Caco-2 (cell line): Measurements from ENCODE around the gene DIO3. TPM values are rescaled to one million over a fixed set of nuclear protein-coding genes. Genes with fewer than 3 reads are reported as not detected.

Experiments
- BruUV-seq: library from RNA; stranded (reverse); fragments of 400-500 nt; replicated peaks from 2 replicates; lab custom pipeline; 2021; lab: Mats Ljungman, UMichigan
- CTCF ChIA-PET: fragments of 300-600 bp; sonication (Branson Sonifier 250); formaldehyde crosslinking; loops from one replicate; lab custom pipeline; 2022; ENCODE audit warnings: antibody characterized with exemption; lab: Charles Lee
- POLR2A ChIA-PET: fragments of 300-600 bp; sonication (Branson Sonifier 250); formaldehyde crosslinking; loops from one replicate; lab custom pipeline; 2022; ENCODE audit warnings: antibody characterized with exemption; lab: Charles Lee
- DNase-seq, 2 experiments: peaks; one replicate each; pipeline versions ENCODE4 v3.0.0 to v3.0.0-alpha.2; 2020 to 2022
- H3K27me3 ChIP-seq: replicated peaks from 2 replicates; pipeline ENCODE4 v1.6.0; 2011; ENCODE audit warnings: low read length; ENCODE audit not compliant: control insufficient read depth, insufficient read depth
- H3K36me3 ChIP-seq: 2 replicates; pipeline ENCODE4 v1.5.1; 2011; ENCODE audit warnings: low read length; ENCODE audit not compliant: control insufficient read depth, insufficient read depth
- H3K4me1 ChIP-seq: fragments of 250-450 bp; sonication (Bioruptor Pico); 2 replicates; pipeline ENCODE4 v1.5.1; 2020; ENCODE audit warnings: mild to moderate bottlenecking
- H3K4me3 ChIP-seq: 2 replicates; pipeline ENCODE4 v1.5.1; 2011; ENCODE audit warnings: low read depth, mild to moderate bottlenecking, control low read depth, low read length
- H3K9me3 ChIP-seq: fragments of 250-450 bp; sonication (Bioruptor Pico); 2 replicates; pipeline ENCODE4 v1.5.1; 2020; ENCODE audit warnings: mild to moderate bottlenecking, moderate library complexity
- H3K27ac Mint-ChIP-seq: one replicate; pipeline ENCODE4 v1.8.0; 2022; ENCODE audit warnings: mixed read lengths; ENCODE audit not compliant: unreplicated experiment
- H3K27me3 Mint-ChIP-seq: one replicate; pipeline ENCODE4 v1.8.0; 2022; ENCODE audit warnings: mixed read lengths; ENCODE audit not compliant: insufficient read depth, unreplicated experiment
- H3K36me3 Mint-ChIP-seq: one replicate; pipeline ENCODE4 v1.8.0; 2022; ENCODE audit warnings: mild to moderate bottlenecking, mixed read lengths; ENCODE audit not compliant: insufficient read depth, unreplicated experiment
- H3K4me1 Mint-ChIP-seq: one replicate; pipeline ENCODE4 v1.8.0; 2022; ENCODE audit warnings: low read depth, mixed read lengths; ENCODE audit not compliant: unreplicated experiment
- H3K4me3 Mint-ChIP-seq: one replicate; pipeline ENCODE4 v1.8.0; 2022; ENCODE audit warnings: mild to moderate bottlenecking, moderate library complexity, mixed read lengths; ENCODE audit not compliant: unreplicated experiment
- H3K9me3 Mint-ChIP-seq: one replicate; pipeline ENCODE4 v1.8.0; 2022; ENCODE audit warnings: mixed read lengths; ENCODE audit not compliant: unreplicated experiment
- intact Hi-C: fragments of 100-400 bp; cut with micrococcal nuclease; formaldehyde crosslinking; loops from one replicate; pipeline ENCODE4 v1.10.0; 2022; ENCODE audit not compliant: unreplicated experiment
- total RNA-seq: library from RNA; stranded (reverse); gene quantifications from 2 replicates; pipeline ENCODE4 v1.2.3, GENCODE V29; 2022
- TF ChIP-seq, protein P1 (sequence below), 2 experiments: fragments of 200-600 bp in 1 of 2; IDR thresholded peaks; 1 replicate in 1 of 2; 2 replicates in 1 of 2; pipeline versions ENCODE4 v1.5.1 to v1.8.0; 2011 to 2022; ENCODE audit warnings: antibody characterized with exemption in 1 of 2, control low read depth in 1 of 2, inconsistent platforms in 1 of 2, low read depth in 1 of 2, low read length in 1 of 2, mild to moderate bottlenecking in 1 of 2, moderate library complexity in 1 of 2; ENCODE audit not compliant: insufficient read depth in 1 of 2, severe bottlenecking in 1 of 2, unreplicated experiment in 1 of 2

Gene DIO3
- total RNA-seq, 1 experiment from 2014 or later: 0.41 TPM

DNA sequence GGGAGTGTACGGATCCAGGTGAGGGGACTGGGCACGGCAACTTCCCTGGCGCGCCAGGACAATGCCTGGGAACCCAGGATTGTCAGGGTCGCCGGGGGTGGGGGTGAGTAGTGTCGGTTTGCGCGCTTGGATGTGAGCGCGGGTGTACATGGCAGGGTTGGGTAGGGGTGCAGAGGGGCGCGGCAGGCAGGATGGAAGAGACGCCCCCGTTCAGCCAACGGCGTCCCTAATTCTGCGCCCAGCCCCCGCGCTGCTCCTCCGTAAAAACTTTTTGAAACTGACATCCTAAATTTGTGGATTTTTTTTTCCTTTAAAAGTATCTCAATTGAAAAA, 3.1 kb downstream of the DIO3 start:
- H3K4me1 Mint-ChIP-seq: no peaks in the 10 kb centered on the region
- H3K27me3 Mint-ChIP-seq: peaks cover 26% of the 10 kb centered on the region
- H3K9me3 Mint-ChIP-seq: no peaks in the 10 kb centered on the region
- no peak overlapping the region for H3K27ac Mint-ChIP-seq
- Histone ChIP-seq H3K27me3 (peaks cover 3% of the 10 kb centered on the region; the same call in 1 of the 2 replicates), H3K4me1 (0 out of 2 replicates have a peak, but pooled peaks cover 5% of the 10 kb centered on the region), H3K4me3 (no peak overlapping the region), H3K9me3 (peaks cover 5% of the 10 kb centered on the region; the same call in 1 of the 2 replicates), H3K36me3 (no peaks in the 10 kb centered on the region; the same call in 1 of the 2 replicates)
- no TSS peak for BruUV-seq
- POLR2A ChIA-PET: no interaction called here
- TF ChIP-seq, protein P1, sequence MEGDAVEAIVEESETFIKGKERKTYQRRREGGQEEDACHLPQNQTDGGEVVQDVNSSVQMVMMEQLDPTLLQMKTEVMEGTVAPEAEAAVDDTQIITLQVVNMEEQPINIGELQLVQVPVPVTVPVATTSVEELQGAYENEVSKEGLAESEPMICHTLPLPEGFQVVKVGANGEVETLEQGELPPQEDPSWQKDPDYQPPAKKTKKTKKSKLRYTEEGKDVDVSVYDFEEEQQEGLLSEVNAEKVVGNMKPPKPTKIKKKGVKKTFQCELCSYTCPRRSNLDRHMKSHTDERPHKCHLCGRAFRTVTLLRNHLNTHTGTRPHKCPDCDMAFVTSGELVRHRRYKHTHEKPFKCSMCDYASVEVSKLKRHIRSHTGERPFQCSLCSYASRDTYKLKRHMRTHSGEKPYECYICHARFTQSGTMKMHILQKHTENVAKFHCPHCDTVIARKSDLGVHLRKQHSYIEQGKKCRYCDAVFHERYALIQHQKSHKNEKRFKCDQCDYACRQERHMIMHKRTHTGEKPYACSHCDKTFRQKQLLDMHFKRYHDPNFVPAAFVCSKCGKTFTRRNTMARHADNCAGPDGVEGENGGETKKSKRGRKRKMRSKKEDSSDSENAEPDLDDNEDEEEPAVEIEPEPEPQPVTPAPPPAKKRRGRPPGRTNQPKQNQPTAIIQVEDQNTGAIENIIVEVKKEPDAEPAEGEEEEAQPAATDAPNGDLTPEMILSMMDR (IDR thresholded peaks at IDR 0.05; ENCODE audit: insufficient read depth in 1 of 2, low read depth in 1 of 2, low read length in 1 of 2, severe bottlenecking in 1 of 2, unreplicated experiment in 1 of 2): no peak
- no peak for DNase-seq
- CTCF ChIA-PET: no interaction called here
- H3K4me3 Mint-ChIP-seq: no peak overlapping the region
- H3K36me3 Mint-ChIP-seq: no peaks in the 10 kb centered on the region
- intact Hi-C loops: no loop called here

DNA sequence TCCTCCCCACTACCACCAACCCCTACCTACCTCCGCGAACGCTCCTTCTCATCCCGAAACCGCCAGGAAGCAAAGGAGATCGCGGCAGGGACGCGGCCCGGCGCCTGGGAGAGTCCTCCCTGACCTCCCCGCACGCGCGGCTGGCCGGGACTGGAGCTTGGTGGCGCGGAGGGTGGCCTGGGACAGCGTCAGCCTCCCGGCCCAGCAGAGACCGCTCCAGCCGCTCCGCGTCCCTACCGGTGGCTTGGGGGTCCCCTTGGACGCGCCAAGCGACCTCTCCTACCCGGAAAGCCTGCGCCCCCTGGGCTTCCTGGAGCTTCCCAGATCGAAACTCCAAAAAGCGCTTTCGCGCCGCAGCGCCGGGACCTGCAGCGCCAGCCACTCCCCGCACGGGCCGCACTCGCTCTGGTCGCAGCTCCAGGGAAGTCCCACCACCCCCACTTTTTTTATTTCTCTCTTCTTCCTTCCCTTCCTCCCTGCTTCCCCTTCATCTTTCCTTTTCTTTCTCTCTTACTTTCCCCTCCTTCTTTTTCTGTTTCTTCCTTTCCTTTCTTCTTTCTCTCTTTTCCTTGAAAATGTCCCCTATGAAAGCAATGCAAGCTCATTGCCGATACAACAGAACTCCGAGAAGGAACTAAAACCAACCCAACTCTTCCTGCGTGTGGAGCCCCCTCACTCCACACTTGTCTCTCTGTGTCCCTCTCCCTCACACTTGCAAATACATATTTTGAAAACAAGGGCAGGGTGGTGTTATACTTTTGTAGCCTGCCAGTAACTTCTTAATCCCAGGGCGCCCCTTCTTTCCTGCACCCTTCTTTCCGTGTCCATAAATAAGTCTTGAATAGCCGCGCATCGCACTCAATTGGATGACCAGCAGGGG, 3.8 kb downstream of the DIO3 start:
- BruUV-seq: no TSS peak
- H3K4me3 Mint-ChIP-seq: no peak overlapping the region
- H3K9me3 ChIP-seq: peaks cover 5% of the 10 kb centered on the region; the same call in 1 of the 2 replicates
- ChIA-PET POLR2A (no interaction called here), CTCF (interaction anchor here (0.6 kb wide), 1 partner anchor 525 kb away, joined by 13 read pairs; no protein-coding TSS in a partner anchor)
- H3K4me3 ChIP-seq: no peak overlapping the region
- peaks cover 26% of the 10 kb centered on the region for H3K27me3 Mint-ChIP-seq
- no peak for DNase-seq
- H3K36me3 Mint-ChIP-seq: no peaks in the 10 kb centered on the region
- 0 out of 2 replicates have a peak, but pooled peaks cover under 1% of the 10 kb centered on the region for H3K4me1 ChIP-seq
- no peak overlapping the region for H3K27ac Mint-ChIP-seq
- TF ChIP-seq, protein P1 (IDR thresholded peaks at IDR 0.05; ENCODE audit: insufficient read depth in 1 of 2, low read depth in 1 of 2, low read length in 1 of 2, severe bottlenecking in 1 of 2, unreplicated experiment in 1 of 2): no peak
- peaks cover 2% of the 10 kb centered on the region; the same call in 1 of the 2 replicates for H3K27me3 ChIP-seq
- no peaks in the 10 kb centered on the region for H3K9me3 Mint-ChIP-seq
- H3K4me1 Mint-ChIP-seq: no peaks in the 10 kb centered on the region
- intact Hi-C loops: no loop called here
- no peaks in the 10 kb centered on the region; the same call in 1 of the 2 replicates for H3K36me3 ChIP-seq

DNA sequence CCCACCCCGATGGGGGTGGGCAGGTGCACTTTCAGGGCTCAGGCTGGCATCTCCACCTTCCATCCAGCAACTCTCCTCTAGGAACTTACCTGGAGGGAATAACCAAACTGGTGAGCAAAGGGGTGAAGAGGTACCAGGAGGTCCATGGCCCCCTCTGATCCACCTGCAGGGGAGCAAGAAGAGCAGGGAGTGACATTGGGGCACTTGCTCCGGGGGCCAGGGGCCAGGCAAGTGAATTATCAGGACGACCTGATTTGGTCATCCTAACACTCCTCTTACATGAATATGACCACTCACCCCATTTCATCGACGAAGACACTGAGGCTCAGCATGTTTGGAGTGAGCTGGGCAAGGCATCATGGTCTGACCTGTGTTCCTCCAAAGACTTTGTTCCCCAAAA, 6.0 kb downstream of the DIO3 start:
- H3K4me3 Mint-ChIP-seq: no peak overlapping the region
- H3K27me3 ChIP-seq: 0 out of 2 replicates have a peak, but pooled peaks cover 2% of the 10 kb centered on the region
- no peaks in the 10 kb centered on the region for H3K9me3 Mint-ChIP-seq
- H3K36me3 ChIP-seq: no peaks in the 10 kb centered on the region
- ChIA-PET POLR2A (no interaction called here), CTCF (no interaction called here)
- TF ChIP-seq, protein P1 (IDR thresholded peaks at IDR 0.05; ENCODE audit: insufficient read depth in 1 of 2, low read depth in 1 of 2, low read length in 1 of 2, severe bottlenecking in 1 of 2, unreplicated experiment in 1 of 2): no peak
- no peak overlapping the region for H3K27ac Mint-ChIP-seq
- H3K36me3 Mint-ChIP-seq: no peaks in the 10 kb centered on the region
- H3K4me3 ChIP-seq: no peak overlapping the region
- H3K4me1 Mint-ChIP-seq: no peaks in the 10 kb centered on the region
- H3K9me3 ChIP-seq: no peaks in the 10 kb centered on the region
- intact Hi-C loops: no loop called here
- no peaks in the 10 kb centered on the region for H3K4me1 ChIP-seq
- H3K27me3 Mint-ChIP-seq: peaks cover 26% of the 10 kb centered on the region
- no TSS peak for BruUV-seq
- DNase-seq: no peak
